Vagina (tissue), 2 donors: Measurements from ENCODE around the gene NTNG1. TPM values are rescaled to one million over a fixed set of nuclear protein-coding genes. Genes with fewer than 3 reads are reported as not detected.

Experiments used
- DNase-seq, 2 donors: peaks; one replicate each; pipeline ENCODE4 v3.0.0-alpha.2; 2017; ENCODE audit errors: extremely low spot score in 2 of 2
- H3K27ac ChIP-seq: fragments of 200-600 bp; sonication (generic); one replicate; pipeline ENCODE4 v1.5.1; 2019
- H3K27me3 ChIP-seq: fragments of 200-600 bp; sonication (generic); one replicate; pipeline ENCODE4 v1.5.1; 2019
- H3K36me3 ChIP-seq, 2 donors: fragments of 200-600 bp; sonication (generic); one replicate each; pipeline ENCODE4 v1.5.1; 2017 to 2019
- H3K4me1 ChIP-seq: fragments of 200-600 bp; sonication (generic); one replicate; pipeline ENCODE4 v1.5.1; 2019
- H3K4me3 ChIP-seq, 2 donors: fragments of 200-600 bp; sonication (generic); 1 replicate in 1 of 2; 2 replicates in 1 of 2; pipeline ENCODE4 v1.5.1; 2016 to 2019
- H3K9me3 ChIP-seq: fragments of 200-600 bp; sonication (generic); one replicate; pipeline ENCODE4 v1.5.1; 2019
- CTCF ChIP-seq, 3 experiments: fragments of 450-650 bp in 2 of 3; fragments of 200-600 bp in 1 of 3; sonication (generic) in 1 of 3; IDR thresholded peaks; one replicate each; pipeline ENCODE4 v1.5.1; 2017 to 2019; ENCODE audit warnings: antibody characterized with exemption in 3 of 3, mild to moderate bottlenecking in 2 of 3, moderate library complexity in 2 of 3
- POLR2A ChIP-seq, 2 donors: fragments of 450-650 bp; IDR thresholded peaks; one replicate each; pipeline ENCODE4 v1.6.1; 2017; ENCODE audit warnings: antibody characterized with exemption in 2 of 2, mild to moderate bottlenecking in 2 of 2, moderate library complexity in 2 of 2
- POLR2AphosphoS5 ChIP-seq, 2 donors: sonication (generic); formaldehyde crosslinking; IDR thresholded peaks; one replicate each; pipeline ENCODE4 v1.9.0; 2017; ENCODE audit warnings: antibody characterized with exemption in 2 of 2, mild to moderate bottlenecking in 2 of 2, low read depth in 1 of 2; ENCODE audit not compliant: insufficient read depth in 1 of 2
- intact Hi-C: fragments of 100-400 bp; cut with DNase I; formaldehyde crosslinking; loops from one replicate; pipeline ENCODE4 v1.15.1; 2023
- total RNA-seq: library from RNA; depleted of rRNA; stranded (reverse); fragments of >200 nt; gene quantifications from one replicate; pipeline ENCODE4 v1.2.3, GENCODE V29; 2016

Gene NTNG1
- total RNA-seq, 1 donor from 2014 or later, result 6.6 TPM

- no peaks in the 10 kb centered on the region for H3K4me1 ChIP-seq
- no peak for DNase-seq
- intact Hi-C loops, result no loop called here
- no peaks in the 10 kb centered on the region for H3K27me3 ChIP-seq
- H3K4me3 ChIP-seq, result no peak overlapping the region
- H3K36me3 ChIP-seq, result no peaks in the 10 kb centered on the region
- H3K27ac ChIP-seq, result no peak overlapping the region
- no peak for TF ChIP-seq POLR2AphosphoS5 (IDR thresholded peaks at IDR 0.05; ENCODE audit: insufficient read depth in 1 of 2, low read depth in 1 of 2)
- no peak for TF ChIP-seq CTCF (IDR thresholded peaks at IDR 0.05)
- TF ChIP-seq POLR2A (IDR thresholded peaks at IDR 0.05), result no peak
- no peaks in the 10 kb centered on the region for H3K9me3 ChIP-seq
These were observed 239.0 kb downstream of the NTNG1 start for GRCh38 chr1:107379826-107380225.

GRCh38 chr1:107389410-107390396 lies 248.9 kb downstream of the NTNG1 start:
- no peak for DNase-seq
- Histone ChIP-seq H3K9me3 (no peaks in the 10 kb centered on the region), H3K4me1 (peaks cover 13% of the 10 kb centered on the region), H3K4me3 (peak overlapping the region in 1 of 2 donors; percentile 13), H3K27me3 (no peaks in the 10 kb centered on the region), H3K36me3 (no peaks in the 10 kb centered on the region), H3K27ac (no peak overlapping the region)
- intact Hi-C loops, result no loop called here
- TF ChIP-seq POLR2AphosphoS5 (IDR thresholded peaks at IDR 0.05; ENCODE audit: insufficient read depth in 1 of 2, low read depth in 1 of 2) (no peak), POLR2A (IDR thresholded peaks at IDR 0.05) (no peak), CTCF (IDR thresholded peaks at IDR 0.05) (no peak)

- Histone ChIP-seq H3K27me3 (no peaks in the 10 kb centered on the region), H3K36me3 (no peaks in the 10 kb centered on the region), H3K9me3 (no peaks in the 10 kb centered on the region), H3K4me3 (no peak overlapping the region), H3K4me1 (peaks cover 9% of the 10 kb centered on the region), H3K27ac (no peak overlapping the region)
- TF ChIP-seq POLR2A (IDR thresholded peaks at IDR 0.05), result no peak
- TF ChIP-seq POLR2AphosphoS5 (IDR thresholded peaks at IDR 0.05; ENCODE audit: insufficient read depth in 1 of 2, low read depth in 1 of 2), result no peak
- TF ChIP-seq CTCF (IDR thresholded peaks at IDR 0.05), result no peak
- no peak for DNase-seq
- intact Hi-C loops, result no loop called here
These were observed 253.5 kb downstream of the NTNG1 start for GRCh38 chr1:107394301-107394700.

- H3K4me1 ChIP-seq, result peaks cover 5% of the 10 kb centered on the region
- no peaks in the 10 kb centered on the region for H3K36me3 ChIP-seq
- H3K9me3 ChIP-seq, result no peaks in the 10 kb centered on the region
- no peak for DNase-seq
- no peak overlapping the region for H3K4me3 ChIP-seq
- intact Hi-C loops, result no loop called here
- no peak overlapping the region for H3K27ac ChIP-seq
- no peak for TF ChIP-seq POLR2A (IDR thresholded peaks at IDR 0.05)
- TF ChIP-seq CTCF (IDR thresholded peaks at IDR 0.05), result no peak
- no peak for TF ChIP-seq POLR2AphosphoS5 (IDR thresholded peaks at IDR 0.05; ENCODE audit: insufficient read depth in 1 of 2, low read depth in 1 of 2)
- H3K27me3 ChIP-seq, result no peaks in the 10 kb centered on the region
These were observed 260.9 kb downstream of the NTNG1 start for GRCh38 chr1:107401704-107402103.

GRCh38 chr1:107404756-107405155 lies 263.9 kb downstream of the NTNG1 start:
- no peaks in the 10 kb centered on the region for H3K27me3 ChIP-seq
- peaks cover 5% of the 10 kb centered on the region for H3K4me1 ChIP-seq
- H3K4me3 ChIP-seq, result no peak overlapping the region
- H3K27ac ChIP-seq, result no peak overlapping the region
- no peaks in the 10 kb centered on the region for H3K9me3 ChIP-seq
- no peak for TF ChIP-seq CTCF (IDR thresholded peaks at IDR 0.05)
- TF ChIP-seq POLR2A (IDR thresholded peaks at IDR 0.05), result no peak
- TF ChIP-seq POLR2AphosphoS5 (IDR thresholded peaks at IDR 0.05; ENCODE audit: insufficient read depth in 1 of 2, low read depth in 1 of 2), result no peak
- no peaks in the 10 kb centered on the region for H3K36me3 ChIP-seq
- no peak for DNase-seq
- intact Hi-C loops, result no loop called here
